ENCODE results near the gene SLC12A3.

DNA sequence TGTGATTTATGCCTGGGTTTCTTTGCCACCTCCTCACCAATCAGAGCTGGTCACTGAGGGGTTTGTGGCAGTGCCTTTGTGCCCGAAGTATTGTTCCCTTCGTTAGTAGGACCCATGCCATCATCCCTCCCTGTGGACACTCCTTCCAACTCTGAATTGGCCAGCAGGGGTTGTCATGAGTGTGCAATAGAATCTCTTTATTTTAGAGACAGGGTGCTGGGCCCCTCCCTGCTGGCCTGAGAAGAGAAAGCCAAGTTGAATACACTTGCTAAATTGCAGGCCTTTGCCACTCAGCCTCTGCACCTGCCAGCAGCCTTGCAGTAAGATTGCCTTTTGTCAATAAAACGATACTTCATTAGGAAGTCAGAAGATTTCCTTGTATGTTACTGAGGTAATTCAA is 40.7 kb upstream of the SLC12A3 start:
- TF ChIP-seq, protein P1, sequence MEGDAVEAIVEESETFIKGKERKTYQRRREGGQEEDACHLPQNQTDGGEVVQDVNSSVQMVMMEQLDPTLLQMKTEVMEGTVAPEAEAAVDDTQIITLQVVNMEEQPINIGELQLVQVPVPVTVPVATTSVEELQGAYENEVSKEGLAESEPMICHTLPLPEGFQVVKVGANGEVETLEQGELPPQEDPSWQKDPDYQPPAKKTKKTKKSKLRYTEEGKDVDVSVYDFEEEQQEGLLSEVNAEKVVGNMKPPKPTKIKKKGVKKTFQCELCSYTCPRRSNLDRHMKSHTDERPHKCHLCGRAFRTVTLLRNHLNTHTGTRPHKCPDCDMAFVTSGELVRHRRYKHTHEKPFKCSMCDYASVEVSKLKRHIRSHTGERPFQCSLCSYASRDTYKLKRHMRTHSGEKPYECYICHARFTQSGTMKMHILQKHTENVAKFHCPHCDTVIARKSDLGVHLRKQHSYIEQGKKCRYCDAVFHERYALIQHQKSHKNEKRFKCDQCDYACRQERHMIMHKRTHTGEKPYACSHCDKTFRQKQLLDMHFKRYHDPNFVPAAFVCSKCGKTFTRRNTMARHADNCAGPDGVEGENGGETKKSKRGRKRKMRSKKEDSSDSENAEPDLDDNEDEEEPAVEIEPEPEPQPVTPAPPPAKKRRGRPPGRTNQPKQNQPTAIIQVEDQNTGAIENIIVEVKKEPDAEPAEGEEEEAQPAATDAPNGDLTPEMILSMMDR (IDR thresholded peaks at IDR 0.05): no peak
- TF ChIP-seq POLR2A (IDR thresholded peaks at IDR 0.05) (no peak), POLR2AphosphoS5 (IDR thresholded peaks at IDR 0.05) (no peak)

Data from breast epithelium (tissue), 3 donors.